Hindlimb muscle (tissue), 1 donor: ENCODE data around the gene COLQ. TPM values are rescaled to one million over a fixed set of nuclear protein-coding genes. Genes with fewer than 3 reads are reported as not detected.
"Not testable (repeated sequence)": the region's sequence is repeated elsewhere in the genome, so short reads cannot be mapped to it uniquely, and the experiment has no call there.

Experiments
- DNase-seq: peaks from one replicate; pipeline ENCODE4 v3.0.0-alpha.2; 2013
- polyA plus RNA-seq: library from polyadenylated mRNA; unstranded; fragments of 120-200 nt; gene quantifications from one replicate; pipeline ENCODE4 v1.2.1, GENCODE V29; 2013; ENCODE audit not compliant: insufficient read length

COLQ gene
- polyA plus RNA-seq, result 17.8 TPM

GRCh38 chr3:15521573-15521965 is at the start of gene COLQ:
Gene COLQ (minus strand): TSS chr3:15521706. CDS start chr3:15521625, 81 bp downstream.
- no peak for DNase-seq

- no peak for DNase-seq
Observed at GRCh38 chr3:15563190-15563589, 41.7 kb upstream of the COLQ start.

- DNase-seq, result no peak
Observed at GRCh38 chr3:15562560-15562959, 41.1 kb upstream of the COLQ start.

GRCh38 chr3:15558581-15558980 is 37.1 kb upstream of the COLQ start:
- DNase-seq, result no peak

GRCh38 chr3:15557511-15557946 is 36.0 kb upstream of the COLQ start:
- DNase-seq, result peak; percentile 48

- DNase-seq, result no peak
Observed at GRCh38 chr3:15556512-15556911, 35.0 kb upstream of the COLQ start.

- no peak for DNase-seq
Observed at GRCh38 chr3:15553749-15554148, 32.2 kb upstream of the COLQ start.

- DNase-seq, result no peak
Observed at GRCh38 chr3:15551902-15552301, 30.4 kb upstream of the COLQ start.

- DNase-seq, result no peak
Observed at GRCh38 chr3:15549846-15550245, 28.3 kb upstream of the COLQ start.

DNA sequence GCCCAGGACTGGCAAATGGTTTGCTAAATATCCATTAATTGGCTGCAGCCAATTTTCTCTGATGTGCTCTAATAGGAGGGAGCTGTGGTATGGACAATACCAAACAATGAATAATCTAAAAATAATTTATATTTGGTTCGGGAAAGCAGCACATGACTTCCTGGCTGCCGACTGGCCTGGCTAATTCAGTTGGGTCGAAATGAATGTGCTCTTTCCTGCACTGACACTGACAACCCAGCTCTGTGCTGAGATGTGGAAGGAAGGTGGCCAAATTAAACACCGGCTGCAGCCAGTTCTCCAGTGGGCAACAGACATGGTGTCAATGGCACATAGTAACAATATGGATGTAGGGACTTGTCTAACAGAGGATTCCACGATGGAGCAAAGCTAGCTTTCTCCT is 21.1 kb upstream of the COLQ start:
- DNase-seq, result no peak

DNA sequence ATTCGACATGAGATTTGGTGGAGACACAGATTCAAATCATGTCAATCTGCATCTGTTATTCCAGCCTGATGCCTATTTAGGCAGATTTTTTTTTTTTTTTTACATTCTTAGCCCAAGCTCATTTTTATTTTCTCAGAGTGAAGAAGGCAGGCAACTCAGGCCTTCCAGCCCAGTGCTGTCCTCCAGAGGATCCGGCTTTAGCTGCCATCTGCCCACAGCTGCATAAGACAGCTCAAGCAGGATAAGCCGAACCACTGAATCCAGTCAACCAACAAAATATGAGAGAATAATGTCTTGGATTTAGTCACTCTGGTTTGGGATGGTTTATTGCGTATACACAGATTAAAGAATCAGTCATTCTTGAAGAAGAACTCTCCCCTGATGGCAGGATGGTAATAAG is 19.9 kb upstream of the COLQ start:
- DNase-seq, result no peak

DNA sequence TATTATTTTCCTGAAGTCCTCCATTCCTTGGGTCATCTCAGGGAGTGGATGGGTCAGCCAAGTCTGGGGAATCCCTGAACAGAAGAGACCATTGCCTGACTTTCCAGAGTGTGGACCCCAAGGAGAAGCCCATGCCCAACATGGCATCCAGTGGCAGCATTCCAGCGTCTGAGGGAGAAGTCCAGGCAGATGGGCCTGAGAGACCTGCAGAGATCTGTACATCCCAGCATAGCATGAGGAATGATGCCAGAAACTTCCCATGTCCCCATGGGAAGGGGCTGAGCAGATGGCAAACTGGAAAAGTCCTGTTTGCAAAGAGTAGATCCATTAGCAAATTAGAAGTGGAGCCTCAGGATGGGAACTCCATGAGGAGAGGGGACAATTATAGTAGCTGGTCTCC is 17.6 kb upstream of the COLQ start:
- DNase-seq, result no peak

DNA sequence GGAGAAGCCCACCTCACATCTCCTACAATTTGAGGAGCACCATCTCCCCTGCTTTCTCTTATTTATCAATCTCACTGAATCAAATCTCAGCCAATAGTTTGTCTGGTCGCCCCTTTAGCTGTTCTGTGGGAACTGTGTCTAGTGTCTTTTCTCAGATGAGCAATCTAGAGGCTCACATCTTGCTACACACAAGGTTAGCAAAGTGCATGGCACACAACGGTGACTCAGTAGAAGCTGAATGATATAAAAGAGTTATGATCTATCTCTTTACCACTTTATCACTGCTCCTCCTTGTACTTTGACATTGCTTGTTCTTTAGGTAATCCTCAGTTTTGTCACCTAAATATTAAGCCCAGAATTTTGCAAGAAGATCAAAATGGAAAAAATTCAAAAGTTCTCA is 16.8 kb upstream of the COLQ start:
- no peak for DNase-seq

DNA sequence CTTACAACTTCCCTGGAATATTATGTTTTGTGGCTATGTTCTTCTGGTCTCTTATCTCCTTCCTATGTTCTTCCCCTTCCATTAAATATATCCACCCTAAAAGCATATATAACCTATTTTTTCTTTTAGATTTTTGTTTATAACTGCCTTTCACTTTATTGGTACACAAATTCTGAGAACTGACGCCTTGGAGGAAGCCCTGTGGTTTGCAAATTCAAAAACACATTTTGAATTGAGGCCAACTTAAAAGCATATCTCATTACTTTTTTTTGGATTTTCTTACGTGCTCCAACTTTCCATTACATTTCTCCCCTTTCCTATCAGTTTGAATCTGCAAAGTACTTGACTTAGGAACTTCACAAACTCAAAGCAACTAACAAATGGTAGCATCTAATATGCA is 15.3 kb upstream of the COLQ start:
- no peak for DNase-seq

DNA sequence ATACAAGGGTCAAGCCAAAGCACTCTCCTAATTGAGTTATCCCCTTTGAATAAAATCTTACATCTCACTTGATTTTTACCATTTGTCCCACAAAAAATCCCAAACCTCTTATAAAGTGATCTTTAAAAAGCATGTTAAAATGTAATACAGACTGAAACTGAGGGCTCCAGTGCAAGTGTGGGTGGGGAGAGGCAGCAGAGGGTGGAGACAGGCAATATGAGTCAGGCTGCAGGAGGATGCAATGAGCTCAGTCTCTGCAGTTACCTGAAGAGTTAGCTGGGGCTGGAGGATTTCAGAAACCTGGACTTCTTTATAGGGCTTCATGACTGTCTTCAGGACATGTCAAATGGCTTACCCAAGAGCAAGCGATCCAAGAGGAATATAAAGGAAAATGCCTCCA is 14.2 kb upstream of the COLQ start:
- DNase-seq, result no peak

GRCh38 chr3:15532614-15533013 is 11.1 kb upstream of the COLQ start:
- not testable (repeated sequence) for DNase-seq

DNA sequence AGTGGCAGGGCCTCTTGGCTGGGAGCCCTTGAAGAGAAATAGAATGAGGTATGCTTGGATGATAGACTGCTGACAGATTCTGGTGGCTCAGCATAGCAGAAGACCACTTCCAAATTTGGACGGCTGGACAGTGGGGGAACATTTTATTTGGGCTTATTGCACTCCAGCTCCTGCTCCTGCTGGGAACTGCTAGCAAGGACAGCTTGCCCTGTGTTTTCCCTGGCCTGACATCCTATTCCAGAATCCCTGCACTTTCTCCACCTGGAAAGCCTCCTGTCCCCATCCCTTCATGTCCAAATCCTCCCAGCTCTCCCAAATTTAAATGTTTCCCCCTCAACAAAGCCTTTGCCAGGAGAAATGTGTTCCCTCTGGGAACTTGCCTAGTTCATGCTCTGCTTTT is 9.8 kb upstream of the COLQ start:
- no peak for DNase-seq

- DNase-seq, result no peak
Observed at GRCh38 chr3:15528854-15529537, 7.5 kb upstream of the COLQ start.

GRCh38 chr3:15527031-15527459 is 5.5 kb upstream of the COLQ start:
- DNase-seq, result peak; percentile 15

GRCh38 chr3:15525790-15526189 is 4.3 kb upstream of the COLQ start:
- no peak for DNase-seq

DNA sequence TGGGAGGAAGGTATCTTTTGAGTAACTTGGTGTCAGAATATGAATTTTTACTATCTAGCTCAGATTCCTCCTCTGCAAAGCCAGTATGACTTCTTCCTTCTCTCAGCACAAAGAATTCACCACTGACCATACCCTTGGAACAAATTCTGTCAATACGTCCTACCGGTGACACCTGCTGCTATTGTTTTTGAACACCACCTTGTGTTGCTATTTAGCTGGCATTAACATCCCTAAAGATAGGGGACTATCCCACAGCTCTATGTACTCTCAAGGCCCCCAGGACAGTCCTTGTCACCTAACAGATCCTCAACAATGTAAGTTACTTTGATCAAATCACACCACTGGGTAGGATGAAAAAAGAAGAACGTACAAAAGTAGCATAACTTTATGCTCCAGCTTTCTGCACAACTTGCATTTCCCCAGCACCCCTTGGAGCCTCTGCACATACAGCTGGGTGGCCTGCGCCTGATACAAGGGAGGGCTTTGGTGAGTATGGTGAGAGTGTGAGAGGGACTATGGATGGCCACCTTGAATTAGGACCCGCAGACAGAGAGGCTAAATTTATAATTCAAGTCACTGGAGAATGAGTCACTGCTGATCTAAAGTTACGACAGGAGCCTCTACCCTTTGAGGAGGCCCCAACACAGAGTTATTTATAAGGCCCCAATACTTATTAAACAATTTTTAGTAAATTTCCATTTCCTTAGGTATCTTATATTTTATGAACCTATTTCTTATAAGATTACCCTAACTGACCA is 2.3 kb upstream of the COLQ start:
- DNase-seq, result no peak

- DNase-seq, result no peak
Observed at GRCh38 chr3:15522016-15522415, 510 bp upstream of the COLQ start.

- no peak for DNase-seq
Observed at GRCh38 chr3:15520804-15521572, 518 bp downstream of the COLQ start.
